Lung microvascular endothelial cell (primary cell): ENCODE measurements around the gene QSER1. TPM values are rescaled to one million over a fixed set of nuclear protein-coding genes. Genes with fewer than 3 reads are reported as not detected.
"Not testable (repeated sequence)": the region's sequence is repeated elsewhere in the genome, so short reads cannot be mapped to it uniquely, and the experiment has no call there.

Source experiments
- DNase-seq, 2 donors: peaks; one replicate each; pipeline versions ENCODE4 v3.0.0 to v3.0.0-alpha.2; 2010; ENCODE audit warnings: low read depth in 2 of 2
- total RNA-seq: library from RNA; depleted of rRNA; stranded (reverse); fragments of >200 nt; gene quantifications from 2 replicates; pipeline ENCODE4 v1.2.1, GENCODE V29; 2014

Gene QSER1
- 8.3 and 8.7 TPM in 2 replicates for total RNA-seq

GRCh38 chr11:32892355-32893092 lies at the start of gene QSER1:
TSS of gene QSER1 (plus strand) at chr11:32892811. CDS start at chr11:32893126, 315 bp downstream.
- peak; percentile 67 to 78 for DNase-seq

GRCh38 chr11:32843544-32843943 lies 49.1 kb upstream of the QSER1 start:
- no peak for DNase-seq

GRCh38 chr11:32847511-32847910 lies 45.1 kb upstream of the QSER1 start:
- DNase-seq, result no peak

GRCh38 chr11:32849761-32850160 lies 42.9 kb upstream of the QSER1 start:
- DNase-seq, result no peak

- DNase-seq, result no peak
These were observed 41.4 kb upstream of the QSER1 start for GRCh38 chr11:32851251-32851650.

- peak in 1 of 2 donors; percentile 7 for DNase-seq
These were observed 40.4 kb upstream of the QSER1 start for GRCh38 chr11:32852207-32852606.

GRCh38 chr11:32855601-32856000 lies 37.0 kb upstream of the QSER1 start:
- no peak for DNase-seq

GRCh38 chr11:32858731-32859130 lies 33.9 kb upstream of the QSER1 start:
- no peak for DNase-seq

GRCh38 chr11:32861850-32862577 lies 30.6 kb upstream of the QSER1 start:
- no peak for DNase-seq

GRCh38 chr11:32864555-32864954 lies 28.1 kb upstream of the QSER1 start:
- no peak for DNase-seq

GRCh38 chr11:32868752-32869151 lies 23.9 kb upstream of the QSER1 start:
- DNase-seq, result not testable (repeated sequence)

- peak in 1 of 2 donors; percentile 41 for DNase-seq
These were observed 21.9 kb upstream of the QSER1 start for GRCh38 chr11:32870676-32871075.

GRCh38 chr11:32874132-32874531 lies 18.5 kb upstream of the QSER1 start:
- no peak for DNase-seq

GRCh38 chr11:32881286-32881685 lies 11.3 kb upstream of the QSER1 start:
- no peak for DNase-seq

GRCh38 chr11:32883421-32883820 lies 9.2 kb upstream of the QSER1 start:
- no peak for DNase-seq

GRCh38 chr11:32884023-32884422 lies 8.6 kb upstream of the QSER1 start:
- DNase-seq, result no peak

- peak; percentile 23 to 42 for DNase-seq
These were observed 7.7 kb upstream of the QSER1 start for GRCh38 chr11:32884770-32885384.

GRCh38 chr11:32885556-32885955 lies 7.1 kb upstream of the QSER1 start:
- DNase-seq, result no peak

- DNase-seq, result no peak
These were observed 6.4 kb upstream of the QSER1 start for GRCh38 chr11:32886180-32886579.

GRCh38 chr11:32887707-32888383 lies 4.8 kb upstream of the QSER1 start:
- DNase-seq, result not testable (repeated sequence)

GRCh38 chr11:32888384-32888710 lies 4.3 kb upstream of the QSER1 start:
- not testable (repeated sequence) for DNase-seq

GRCh38 chr11:32888805-32889204 lies 3.8 kb upstream of the QSER1 start:
- DNase-seq, result no peak
